ENCODE measurements around the gene LYPD6B. TPM values are rescaled to one million over a fixed set of nuclear protein-coding genes. Genes with fewer than 3 reads are reported as not detected.

LYPD6B gene
- total RNA-seq, 1 experiment from 2014 or later = 0.37 TPM

DNA sequence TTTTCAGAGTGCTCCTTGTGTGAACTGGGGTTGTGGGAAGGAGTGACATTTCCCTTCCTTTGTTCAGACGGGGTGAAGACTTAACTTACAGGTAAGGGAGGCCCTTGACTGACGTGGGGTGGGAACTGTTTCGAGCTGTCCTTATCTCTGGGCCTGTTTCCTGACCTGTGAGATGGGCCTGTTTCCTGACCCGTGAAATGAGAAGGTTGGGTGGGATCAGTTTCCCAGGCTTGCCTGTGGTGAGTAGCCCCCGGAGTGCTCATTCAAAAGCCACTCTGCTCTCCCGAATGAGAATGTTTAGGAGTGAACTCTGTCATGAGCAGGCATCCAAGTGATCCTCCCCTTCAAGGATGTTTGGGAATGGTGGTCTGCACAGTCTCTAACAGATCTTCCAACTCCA is 4.1 kb upstream of the LYPD6B start:
- ChIA-PET POLR2A (interaction anchor here (0.6 kb wide), 1 partner anchor 13 kb away, joined by 4 read pairs; no protein-coding TSS in a partner anchor), CTCF (interaction anchor here (0.7 to 1.3 kb wide), 4 partner anchors 16 to 1285 kb away, joined by 3 read pairs; no protein-coding TSS in a partner anchor)
- Mint-ChIP-seq H3K9me3 (ENCODE audit: unreplicated experiment) (no peaks in the 10 kb centered on the region), H3K36me3 (ENCODE audit: insufficient read depth, unreplicated experiment) (no peaks in the 10 kb centered on the region), H3K4me3 (ENCODE audit: unreplicated experiment) (no peak overlapping the region), H3K4me1 (ENCODE audit: insufficient read depth, unreplicated experiment) (no peaks in the 10 kb centered on the region), H3K27ac (ENCODE audit: low read depth, unreplicated experiment) (no peak overlapping the region), H3K27me3 (ENCODE audit: insufficient read depth, unreplicated experiment) (no peaks in the 10 kb centered on the region)
- TF ChIP-seq, protein P1, sequence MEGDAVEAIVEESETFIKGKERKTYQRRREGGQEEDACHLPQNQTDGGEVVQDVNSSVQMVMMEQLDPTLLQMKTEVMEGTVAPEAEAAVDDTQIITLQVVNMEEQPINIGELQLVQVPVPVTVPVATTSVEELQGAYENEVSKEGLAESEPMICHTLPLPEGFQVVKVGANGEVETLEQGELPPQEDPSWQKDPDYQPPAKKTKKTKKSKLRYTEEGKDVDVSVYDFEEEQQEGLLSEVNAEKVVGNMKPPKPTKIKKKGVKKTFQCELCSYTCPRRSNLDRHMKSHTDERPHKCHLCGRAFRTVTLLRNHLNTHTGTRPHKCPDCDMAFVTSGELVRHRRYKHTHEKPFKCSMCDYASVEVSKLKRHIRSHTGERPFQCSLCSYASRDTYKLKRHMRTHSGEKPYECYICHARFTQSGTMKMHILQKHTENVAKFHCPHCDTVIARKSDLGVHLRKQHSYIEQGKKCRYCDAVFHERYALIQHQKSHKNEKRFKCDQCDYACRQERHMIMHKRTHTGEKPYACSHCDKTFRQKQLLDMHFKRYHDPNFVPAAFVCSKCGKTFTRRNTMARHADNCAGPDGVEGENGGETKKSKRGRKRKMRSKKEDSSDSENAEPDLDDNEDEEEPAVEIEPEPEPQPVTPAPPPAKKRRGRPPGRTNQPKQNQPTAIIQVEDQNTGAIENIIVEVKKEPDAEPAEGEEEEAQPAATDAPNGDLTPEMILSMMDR (IDR thresholded peaks at IDR 0.05; ENCODE audit: unreplicated experiment) = no peak
- intact Hi-C loops (cut with micrococcal nuclease) = no loop called here
- no peak for DNase-seq (ENCODE audit: unreplicated experiment)
- no TSS peak for BruUV-seq (replicated peaks)

DNA sequence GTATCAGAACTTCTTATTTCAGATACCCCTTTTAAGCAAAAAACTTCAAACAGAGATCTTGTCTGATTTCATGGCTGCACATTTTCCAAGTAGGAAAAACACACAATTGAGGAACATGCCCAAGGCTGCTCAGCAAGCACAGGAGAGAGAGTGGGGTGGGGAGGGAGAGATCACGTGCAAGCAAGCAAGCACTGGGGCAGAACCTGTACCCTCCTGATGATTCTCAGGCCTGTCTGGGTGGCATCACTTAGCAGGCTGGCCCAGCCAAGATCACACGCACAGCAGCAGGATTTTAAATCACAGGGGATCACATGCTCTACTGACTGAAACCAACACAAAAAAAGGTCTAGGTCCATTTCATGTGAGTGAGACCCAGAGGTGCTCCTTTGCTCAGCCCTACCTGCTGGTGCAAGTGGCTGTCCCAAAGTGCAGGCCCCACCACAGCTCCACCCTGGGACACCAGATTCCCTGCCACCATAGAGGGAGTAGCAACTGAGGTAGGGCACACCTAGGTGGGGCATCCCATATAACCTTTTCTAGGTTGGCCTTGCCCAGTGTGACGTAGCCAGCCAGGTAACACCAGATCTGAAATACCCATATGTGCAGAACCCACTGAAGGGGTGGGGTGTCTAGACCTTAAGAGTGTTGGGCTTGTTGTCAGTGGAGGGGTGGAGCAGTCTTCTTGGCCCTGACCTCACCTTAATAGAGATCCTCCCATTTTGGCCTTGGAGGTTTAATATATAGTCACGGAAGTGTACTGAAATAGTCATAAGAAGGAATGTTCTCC is 1.8 kb upstream of the LYPD6B start:
- POLR2A ChIA-PET = interaction anchor here (0.7 to 1.3 kb wide), 2 partner anchors 8 to 1108 kb away, joined by 3 to 4 read pairs; no protein-coding TSS in a partner anchor
- no peaks in the 10 kb centered on the region for H3K9me3 Mint-ChIP-seq (ENCODE audit: unreplicated experiment)
- intact Hi-C loops (cut with micrococcal nuclease) = no loop called here
- no peaks in the 10 kb centered on the region for H3K27me3 Mint-ChIP-seq (ENCODE audit: insufficient read depth, unreplicated experiment)
- no peak for DNase-seq (ENCODE audit: unreplicated experiment)
- TF ChIP-seq, protein P1 (IDR thresholded peaks at IDR 0.05; ENCODE audit: unreplicated experiment) = no peak
- H3K27ac Mint-ChIP-seq (ENCODE audit: low read depth, unreplicated experiment) = no peak overlapping the region
- H3K4me3 Mint-ChIP-seq (ENCODE audit: unreplicated experiment) = no peak overlapping the region
- no peaks in the 10 kb centered on the region for H3K36me3 Mint-ChIP-seq (ENCODE audit: insufficient read depth, unreplicated experiment)
- BruUV-seq (replicated peaks) = no TSS peak
- CTCF ChIA-PET = interaction anchor here (0.6 kb wide), 1 partner anchor 65 kb away, joined by 4 read pairs; no protein-coding TSS in a partner anchor
- H3K4me1 Mint-ChIP-seq (ENCODE audit: insufficient read depth, unreplicated experiment) = peaks cover 5% of the 10 kb centered on the region

DNA sequence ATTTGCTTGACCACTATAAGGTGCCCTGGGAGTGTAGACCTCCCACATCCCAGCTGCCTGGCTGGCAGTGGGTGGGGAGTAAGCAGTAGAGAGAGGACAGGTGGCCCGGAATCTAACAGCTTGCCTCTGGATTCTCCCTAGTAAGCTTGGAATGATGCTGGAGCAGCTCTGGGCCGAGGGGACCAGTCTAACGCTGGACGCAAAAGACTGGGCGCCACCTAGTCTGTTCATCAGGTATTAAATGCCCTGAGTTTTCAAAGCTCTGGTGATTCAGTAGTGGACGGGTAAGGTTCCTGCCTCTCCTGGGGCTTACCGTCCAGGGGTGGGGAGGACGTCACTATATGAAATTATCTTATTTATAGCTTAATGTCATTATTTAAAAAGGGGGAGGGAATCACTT is 648 bp upstream of the LYPD6B start:
- H3K9me3 Mint-ChIP-seq (ENCODE audit: unreplicated experiment) = no peaks in the 10 kb centered on the region
- intact Hi-C loops (cut with micrococcal nuclease) = no loop called here
- H3K4me1 Mint-ChIP-seq (ENCODE audit: insufficient read depth, unreplicated experiment) = peaks cover 5% of the 10 kb centered on the region
- CTCF ChIA-PET = interaction anchor here (0.6 to 1.7 kb wide), 9 partner anchors 10 to 523 kb away, joined by 3 to 9 read pairs (median 4); no protein-coding TSS in a partner anchor
- peak overlapping the region; percentile 51 for H3K4me3 Mint-ChIP-seq (ENCODE audit: unreplicated experiment)
- TF ChIP-seq, protein P1 (IDR thresholded peaks at IDR 0.05; ENCODE audit: unreplicated experiment) = no peak
- DNase-seq (ENCODE audit: unreplicated experiment) = peak; percentile 43
- POLR2A ChIA-PET = interaction anchor here (1.2 to 1.3 kb wide), 2 partner anchors 9 to 1017 kb away, joined by 3 to 4 read pairs; partner anchors contain the start of genes MBD5 and ORC4
- no peaks in the 10 kb centered on the region for H3K27me3 Mint-ChIP-seq (ENCODE audit: insufficient read depth, unreplicated experiment)
- no peaks in the 10 kb centered on the region for H3K36me3 Mint-ChIP-seq (ENCODE audit: insufficient read depth, unreplicated experiment)
- BruUV-seq (replicated peaks) = no TSS peak
- H3K27ac Mint-ChIP-seq (ENCODE audit: low read depth, unreplicated experiment) = no peak overlapping the region

DNA sequence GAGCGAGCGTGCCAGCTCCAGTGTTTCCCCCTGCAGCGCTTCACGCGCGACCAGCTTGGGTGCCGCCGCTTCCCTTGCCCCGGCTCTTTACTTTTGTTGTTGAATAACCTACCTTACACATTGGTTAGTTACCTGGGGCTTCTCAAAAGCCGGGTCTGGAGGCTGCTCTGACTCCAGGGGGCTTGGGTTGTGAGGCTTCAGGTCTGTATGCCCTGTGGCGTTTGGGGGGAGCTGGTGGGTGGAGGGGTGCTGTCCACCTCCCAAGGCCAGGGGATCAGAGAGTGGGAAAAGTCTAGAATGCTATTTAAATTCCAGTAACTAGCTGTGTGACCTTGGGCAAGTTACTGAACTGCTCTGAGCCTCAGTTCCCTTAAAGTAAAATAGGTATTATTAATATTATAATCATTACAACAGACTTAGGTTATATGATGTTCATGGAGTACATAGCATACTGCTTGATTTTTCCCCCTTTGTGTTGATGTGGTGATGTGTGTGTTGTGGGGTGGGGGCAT is 770 bp downstream of the LYPD6B start:
- intact Hi-C loops (cut with micrococcal nuclease) = no loop called here
- no peak overlapping the region for H3K27ac Mint-ChIP-seq (ENCODE audit: low read depth, unreplicated experiment)
- H3K4me1 Mint-ChIP-seq (ENCODE audit: insufficient read depth, unreplicated experiment) = peaks cover 5% of the 10 kb centered on the region
- TF ChIP-seq, protein P1 (IDR thresholded peaks at IDR 0.05; ENCODE audit: unreplicated experiment) = no peak
- no peaks in the 10 kb centered on the region for H3K36me3 Mint-ChIP-seq (ENCODE audit: insufficient read depth, unreplicated experiment)
- H3K9me3 Mint-ChIP-seq (ENCODE audit: unreplicated experiment) = no peaks in the 10 kb centered on the region
- DNase-seq (ENCODE audit: unreplicated experiment) = no peak
- CTCF ChIA-PET = interaction anchor here (0.6 to 1.7 kb wide), 6 partner anchors 9 to 451 kb away, joined by 3 to 5 read pairs (median 3); no protein-coding TSS in a partner anchor
- BruUV-seq (replicated peaks) = no TSS peak
- H3K27me3 Mint-ChIP-seq (ENCODE audit: insufficient read depth, unreplicated experiment) = no peaks in the 10 kb centered on the region
- peak overlapping the region; percentile 31 for H3K4me3 Mint-ChIP-seq (ENCODE audit: unreplicated experiment)
- POLR2A ChIA-PET = no interaction called here

All from MCF 10A (cell line).